CD4-positive, alpha-beta T cell treated with Interleukin-17A for 1 hour (primary cell): ENCODE results near the gene NUDT15.
A peak's percentile ranks its signal among the peaks of the same experiment; 100 is the strongest.
"Not testable (repeated sequence)": the region's sequence is repeated elsewhere in the genome, so short reads cannot be mapped to it uniquely, and the experiment has no call there.

Experiments used
- DNase-seq: peaks from one replicate; pipeline ENCODE4 v3.0.0-alpha.2; 2020

The NUDT15 gene

DNA sequence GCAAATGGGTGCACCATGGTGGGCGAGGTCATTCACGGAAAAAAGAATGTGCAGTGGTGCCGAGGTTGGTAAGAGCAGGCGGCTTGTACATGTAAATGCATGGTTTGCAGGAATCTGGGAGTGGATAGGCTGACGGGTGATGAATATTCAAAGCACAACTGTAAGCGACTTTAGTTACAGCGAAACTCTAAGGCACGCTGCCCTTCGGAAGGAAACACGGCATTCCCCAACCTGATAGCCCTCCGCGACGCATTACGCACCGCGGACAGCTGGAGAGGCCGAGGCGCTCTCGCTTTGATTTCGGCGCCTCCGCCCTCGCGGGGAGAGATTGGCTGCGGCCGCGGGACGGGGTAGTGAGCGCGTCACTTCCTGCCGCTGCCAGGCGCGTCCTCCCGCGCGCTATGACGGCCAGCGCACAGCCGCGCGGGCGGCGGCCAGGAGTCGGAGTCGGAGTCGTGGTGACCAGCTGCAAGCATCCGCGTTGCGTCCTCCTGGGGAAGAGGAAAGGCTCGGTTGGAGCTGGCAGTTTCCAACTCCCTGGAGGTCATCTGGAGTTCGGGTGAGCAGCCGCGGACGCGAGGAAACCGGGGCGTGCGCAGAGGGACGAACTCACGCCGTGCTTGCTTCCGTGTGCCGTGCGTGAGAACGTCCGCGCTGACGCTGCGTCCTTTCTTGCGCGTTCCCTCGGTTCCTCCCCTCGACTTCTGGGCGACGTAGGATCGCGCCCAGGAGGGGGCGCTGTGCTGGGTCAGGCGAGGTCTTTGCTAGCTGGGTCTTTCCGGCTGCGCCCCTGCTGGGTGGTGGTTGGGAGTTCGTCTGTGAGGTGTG is at the start of gene NUDT15:
Gene NUDT15, plus strand, starts transcription at position 381 of the 828 bp plus-strand sequence. Its CDS starts 21 bp downstream, at position 402.
- peak; percentile 97 for DNase-seq

DNA sequence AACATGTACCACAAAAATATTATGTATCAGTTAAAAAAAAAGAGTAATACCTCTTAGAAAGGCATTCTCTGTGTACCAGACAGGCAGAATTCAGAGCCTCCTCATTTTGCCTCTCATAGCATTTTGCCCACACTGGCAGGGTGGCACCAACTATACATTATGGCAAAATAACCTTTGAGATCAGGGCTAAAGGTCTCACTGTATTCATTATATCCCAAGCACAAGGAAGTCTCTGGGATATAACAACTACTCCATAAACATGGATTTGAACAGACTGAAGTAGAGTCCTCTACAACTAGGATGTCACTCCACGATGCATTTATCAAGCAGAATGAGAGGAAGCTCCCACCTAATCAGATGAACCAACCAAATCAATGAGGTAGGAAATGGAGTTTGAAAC is 47.1 kb upstream of the NUDT15 start:
- DNase-seq, result no peak

GRCh38 chr13:47990920-47991466 is 46.5 kb upstream of the NUDT15 start:
- no peak for DNase-seq

DNA sequence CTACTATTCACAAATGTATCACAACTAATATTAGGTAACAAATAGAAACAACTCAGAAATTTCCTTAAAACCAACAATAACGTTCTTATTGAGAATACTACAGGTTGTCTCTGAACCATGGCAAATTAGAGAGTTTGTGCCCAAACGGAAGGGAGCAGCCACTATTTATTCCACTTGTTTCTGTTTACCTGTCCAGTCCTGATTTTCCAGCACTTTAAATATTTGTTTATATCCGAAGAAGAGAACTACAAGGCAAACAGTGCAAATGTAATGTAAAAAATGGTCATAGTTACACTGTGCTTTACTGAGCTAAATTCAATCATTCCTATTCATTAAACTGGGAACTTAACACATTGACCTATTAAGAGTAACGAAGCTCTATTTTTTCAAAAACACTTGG is 45.7 kb upstream of the NUDT15 start:
- DNase-seq, result no peak

- no peak for DNase-seq
Measured at GRCh38 chr13:47997384-47997783, 40.1 kb upstream of the NUDT15 start.

DNA sequence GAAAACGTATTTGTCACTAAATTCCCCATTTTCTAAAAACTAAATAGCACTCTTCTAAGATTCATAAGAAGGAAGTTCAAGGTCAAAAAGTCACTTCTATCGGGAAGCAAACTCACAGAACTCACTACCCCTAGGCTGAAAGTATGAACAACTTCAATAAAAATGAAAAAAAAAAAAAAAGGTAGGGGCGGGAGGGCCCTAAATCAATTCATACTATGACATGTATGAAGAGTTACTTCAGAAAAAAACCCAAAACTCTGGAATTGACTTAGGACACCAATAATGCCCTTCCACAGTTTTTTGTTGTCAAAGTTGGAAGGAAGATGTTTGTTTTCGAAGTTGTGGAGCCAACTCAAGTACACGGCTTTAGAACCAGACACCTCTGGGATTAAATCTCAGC is 37.6 kb upstream of the NUDT15 start:
- no peak for DNase-seq

- no peak for DNase-seq
Measured at GRCh38 chr13:48000559-48001113, 36.9 kb upstream of the NUDT15 start.

DNA sequence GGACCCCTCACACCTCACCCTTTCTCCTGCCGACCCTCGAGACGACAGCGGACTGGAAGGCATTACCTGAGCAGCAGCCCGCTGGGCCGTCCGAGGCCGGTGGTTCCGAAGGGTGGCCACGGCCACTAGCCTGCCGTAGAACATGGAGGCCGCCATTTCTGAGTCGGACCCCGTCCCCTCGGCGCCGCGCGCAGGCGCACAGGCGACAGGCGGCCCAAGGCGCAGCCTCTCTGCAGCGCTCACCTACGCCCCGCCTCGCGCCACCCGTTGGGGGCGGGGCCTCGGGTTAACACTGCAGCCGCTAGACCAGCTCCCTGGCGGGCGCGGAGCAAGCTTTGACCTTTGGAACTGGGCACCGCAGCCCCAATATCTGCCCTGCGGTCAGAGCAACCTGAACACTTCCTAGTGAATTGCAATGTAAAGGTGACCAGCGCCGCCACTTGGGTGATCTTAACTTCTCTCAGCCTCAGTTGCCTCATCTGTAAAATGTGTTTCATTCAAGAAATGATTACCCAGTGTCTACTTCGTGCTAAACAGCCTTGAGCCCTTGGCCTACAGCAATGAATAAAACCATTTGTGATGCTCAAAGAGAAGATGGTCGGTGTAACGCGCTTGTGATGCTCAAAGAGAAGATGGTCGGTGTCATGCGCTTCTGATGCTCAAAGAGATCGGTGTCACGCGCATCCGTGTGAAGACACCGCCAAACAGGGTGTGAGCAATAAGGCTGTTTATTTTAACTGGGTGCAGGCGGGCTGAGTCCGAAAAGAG is 36.2 kb upstream of the NUDT15 start, which contains the start of gene SUCLA2:
Gene SUCLA2, minus strand, starts transcription at position 160 of the 768 bp plus-strand sequence. Its CDS starts 4 bp downstream, at position 156.
- peak; percentile 89 for DNase-seq

DNA sequence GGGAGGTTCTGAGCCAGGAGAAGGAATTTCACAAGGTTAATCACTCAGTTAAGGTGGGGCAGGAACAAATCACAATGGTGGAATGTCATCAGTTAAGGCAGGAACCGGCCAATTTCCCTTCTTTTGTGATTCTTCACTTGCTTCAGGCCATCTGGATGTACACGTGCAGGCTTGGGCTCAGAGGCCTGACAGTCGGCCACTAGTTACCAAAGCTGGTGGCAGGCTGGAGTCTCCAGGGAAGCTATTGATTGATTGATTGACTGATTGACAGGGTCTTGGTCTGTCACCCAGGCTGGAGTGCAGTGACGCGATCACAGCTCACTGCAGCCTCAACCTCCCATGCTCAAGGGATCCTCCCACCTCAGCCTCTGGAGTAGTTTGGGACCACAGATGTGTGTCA is 35.5 kb upstream of the NUDT15 start:
- DNase-seq, result not testable (repeated sequence)

DNA sequence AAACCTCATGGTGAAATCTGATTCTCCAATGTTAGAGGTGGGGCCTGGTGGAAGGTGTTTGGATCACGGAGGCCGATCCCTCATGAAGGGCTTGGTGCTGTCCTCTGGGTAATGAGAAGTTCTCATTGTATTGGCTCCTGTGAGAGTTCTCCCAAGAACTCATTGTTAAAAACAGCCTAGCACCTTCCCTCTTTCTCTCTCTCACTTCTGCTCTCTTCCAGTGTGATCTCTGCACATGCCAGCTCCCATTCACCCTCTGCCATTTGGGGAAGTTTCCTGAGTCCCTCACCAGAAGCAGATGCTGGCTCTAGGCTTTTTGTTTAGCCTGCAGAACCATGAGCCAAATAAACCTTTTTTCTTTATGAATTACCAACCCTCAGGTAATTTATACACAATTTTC is 33.3 kb upstream of the NUDT15 start:
- no peak for DNase-seq

GRCh38 chr13:48006396-48006795 is 31.1 kb upstream of the NUDT15 start:
- DNase-seq, result no peak

- DNase-seq, result no peak
Measured at GRCh38 chr13:48009284-48009683, 28.2 kb upstream of the NUDT15 start.

DNA sequence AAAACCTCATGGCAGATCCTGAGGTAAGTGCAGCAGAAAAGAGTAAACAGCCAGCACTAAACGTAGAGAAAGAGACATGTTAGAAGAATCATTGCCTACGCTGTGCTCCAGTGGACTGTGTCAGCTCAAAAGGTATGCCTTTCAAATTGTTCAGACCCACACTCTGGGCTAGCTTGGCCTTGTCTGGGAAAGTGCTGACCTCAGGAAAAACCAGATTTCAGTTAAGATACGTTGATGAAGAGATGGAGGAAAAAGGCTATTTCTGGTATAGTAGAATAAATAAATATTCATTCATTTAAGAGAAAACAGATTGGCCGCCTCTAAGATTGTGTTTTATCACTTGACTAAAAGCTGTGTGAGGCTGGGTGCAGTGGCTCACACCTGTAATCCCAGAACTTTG is 26.8 kb upstream of the NUDT15 start:
- DNase-seq, result no peak

GRCh38 chr13:48012668-48013067 is 24.9 kb upstream of the NUDT15 start:
- no peak for DNase-seq

- no peak for DNase-seq
Measured at GRCh38 chr13:48014359-48014758, 23.2 kb upstream of the NUDT15 start.

- DNase-seq, result no peak
Measured at GRCh38 chr13:48018637-48019036, 18.9 kb upstream of the NUDT15 start.

DNA sequence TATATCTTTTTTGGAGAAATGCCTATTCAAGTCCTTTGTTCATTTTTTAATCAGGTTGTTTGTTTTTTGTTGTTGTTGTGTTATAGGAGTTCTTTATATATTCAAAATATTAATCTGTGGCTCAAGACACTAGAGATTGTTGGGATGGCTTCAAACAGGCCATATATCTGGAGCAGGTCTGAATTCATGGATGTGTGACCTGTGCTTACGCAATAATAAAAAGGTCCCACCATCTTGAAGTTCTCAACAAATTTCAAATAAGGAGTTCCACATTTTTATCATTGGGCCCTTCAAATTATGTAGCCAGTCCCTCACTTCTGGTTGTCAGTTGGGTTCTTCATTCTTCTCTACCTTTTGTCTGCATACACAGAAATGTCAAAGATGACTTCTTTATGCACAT is 17.7 kb upstream of the NUDT15 start:
- DNase-seq, result no peak

GRCh38 chr13:48028066-48028465 is 9.5 kb upstream of the NUDT15 start:
- no peak for DNase-seq

DNA sequence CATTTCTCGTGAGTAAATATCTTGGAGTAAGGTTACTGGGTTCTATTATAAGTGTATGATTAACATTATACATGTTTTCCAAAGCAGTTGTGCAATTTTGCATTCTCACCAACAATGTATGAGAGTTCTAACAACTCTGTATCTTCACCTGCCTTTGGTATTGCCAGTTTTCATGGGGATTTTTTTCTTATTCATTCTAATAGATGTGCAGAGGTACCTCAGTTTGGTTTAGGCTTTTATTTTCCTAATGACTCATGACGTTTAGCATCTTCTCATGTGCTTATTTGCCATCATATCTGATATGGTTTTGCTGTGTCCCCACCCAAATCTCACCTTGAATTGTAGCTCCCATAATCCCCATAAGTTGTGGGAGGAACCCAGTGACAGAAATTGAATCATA is 7.7 kb upstream of the NUDT15 start:
- no peak for DNase-seq

- DNase-seq, result peak; percentile 7
Measured at GRCh38 chr13:48038761-48039160, 1.2 kb downstream of the NUDT15 start.

GRCh38 chr13:48040049-48040448 is 2.5 kb downstream of the NUDT15 start:
- no peak for DNase-seq

GRCh38 chr13:48040896-48041295 is 3.4 kb downstream of the NUDT15 start:
- DNase-seq, result no peak

DNA sequence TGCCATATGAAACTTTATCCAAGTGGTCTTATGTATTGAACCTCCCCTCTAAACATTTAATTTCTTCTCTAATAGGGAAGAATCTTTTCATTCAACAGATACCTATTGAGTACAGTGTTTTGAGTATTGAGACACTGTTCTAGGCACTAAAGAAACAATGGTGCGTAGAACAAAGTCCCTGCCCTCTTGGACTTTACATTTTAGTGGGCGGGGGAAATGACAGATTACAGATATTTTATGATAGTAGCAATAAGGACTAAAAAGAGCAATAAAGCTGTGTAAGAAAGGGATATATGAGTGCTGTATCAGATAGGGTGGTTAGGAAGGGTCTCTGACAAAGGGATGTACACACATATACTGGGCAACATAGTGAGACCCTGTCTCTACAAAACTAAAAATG is 5.4 kb downstream of the NUDT15 start:
- DNase-seq, result no peak
